C4-2B (cell line): ENCODE data around the gene NDFIP2.

Source experiments
- ZFX ChIP-seq: fragments of 450-650 bp; IDR thresholded peaks from 2 replicates; pipeline ENCODE4 v1.6.1; 2017
- TF ChIP-seq, protein P1 (sequence below): fragments of 450-650 bp; conservative IDR thresholded peaks from 2 replicates; pipeline ENCODE4 v1.5.1; 2017; ENCODE audit warnings: mild to moderate bottlenecking

DNA sequence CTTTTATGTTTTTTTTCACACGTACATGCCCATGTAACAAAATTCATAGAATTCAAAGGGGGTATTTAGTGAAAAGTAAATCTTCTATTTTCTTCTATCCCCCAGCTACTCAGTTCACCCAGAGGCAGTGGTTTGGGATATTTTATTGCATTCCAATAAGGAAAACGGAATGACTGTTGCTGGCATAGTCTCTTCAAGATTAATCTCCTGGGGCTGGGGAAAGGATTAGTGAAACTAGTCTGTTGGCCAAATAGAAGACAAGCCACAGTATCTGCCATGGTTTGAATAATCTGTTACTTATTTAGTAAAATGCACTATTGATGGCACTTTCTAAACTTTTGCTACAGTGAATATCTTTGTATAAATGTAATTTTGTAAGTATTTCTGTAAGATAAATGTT lies 122.0 kb downstream of the NDFIP2 start:
- TF ChIP-seq, protein P1, sequence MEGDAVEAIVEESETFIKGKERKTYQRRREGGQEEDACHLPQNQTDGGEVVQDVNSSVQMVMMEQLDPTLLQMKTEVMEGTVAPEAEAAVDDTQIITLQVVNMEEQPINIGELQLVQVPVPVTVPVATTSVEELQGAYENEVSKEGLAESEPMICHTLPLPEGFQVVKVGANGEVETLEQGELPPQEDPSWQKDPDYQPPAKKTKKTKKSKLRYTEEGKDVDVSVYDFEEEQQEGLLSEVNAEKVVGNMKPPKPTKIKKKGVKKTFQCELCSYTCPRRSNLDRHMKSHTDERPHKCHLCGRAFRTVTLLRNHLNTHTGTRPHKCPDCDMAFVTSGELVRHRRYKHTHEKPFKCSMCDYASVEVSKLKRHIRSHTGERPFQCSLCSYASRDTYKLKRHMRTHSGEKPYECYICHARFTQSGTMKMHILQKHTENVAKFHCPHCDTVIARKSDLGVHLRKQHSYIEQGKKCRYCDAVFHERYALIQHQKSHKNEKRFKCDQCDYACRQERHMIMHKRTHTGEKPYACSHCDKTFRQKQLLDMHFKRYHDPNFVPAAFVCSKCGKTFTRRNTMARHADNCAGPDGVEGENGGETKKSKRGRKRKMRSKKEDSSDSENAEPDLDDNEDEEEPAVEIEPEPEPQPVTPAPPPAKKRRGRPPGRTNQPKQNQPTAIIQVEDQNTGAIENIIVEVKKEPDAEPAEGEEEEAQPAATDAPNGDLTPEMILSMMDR = no peak
- no peak for TF ChIP-seq ZFX
